SK-N-SH treated with all-trans-retinoic acid at 6 μM for 48 hours (cell line): ENCODE results near the gene NFAM1.

Experiments
- ATAC-seq: fragments of 200-7000 bp; cut with Tn5 transposase; 3 replicates; pipeline ENCODE4 v1.9.1; 2020; ENCODE audit warnings: mild to moderate bottlenecking, moderate library complexity
- ARNTL ChIP-seq: fragments of 450-650 bp; formaldehyde crosslinking; IDR thresholded peaks from 2 replicates; pipeline ENCODE4 v1.5.0; 2020; ENCODE audit warnings: low read depth, mild to moderate bottlenecking, moderate library complexity, borderline replicate concordance
- BACH2 ChIP-seq: fragments of 250-450 bp; sonication (Bioruptor Pico); IDR thresholded peaks from 2 replicates; pipeline ENCODE4 v1.9.0; 2021; ENCODE audit warnings: mild to moderate bottlenecking, borderline replicate concordance
- ESRRG ChIP-seq: fragments of 250-450 bp; sonication (Bioruptor Pico); IDR thresholded peaks from 2 replicates; pipeline ENCODE4 v1.6.1; 2021; ENCODE audit warnings: mild to moderate bottlenecking
- GLIS3 ChIP-seq: fragments of 250-450 bp; sonication (Bioruptor Pico); IDR thresholded peaks from 2 replicates; pipeline ENCODE4 v1.5.0; 2020; ENCODE audit warnings: mild to moderate bottlenecking, moderate library complexity
- ISL1 ChIP-seq: fragments of 250-450 bp; sonication (Bioruptor Pico); IDR thresholded peaks from 2 replicates; pipeline ENCODE4 v2.1.2; 2022; ENCODE audit warnings: mild to moderate bottlenecking, moderate library complexity
- OSR1 ChIP-seq: fragments of 250-450 bp; sonication (Bioruptor Pico); IDR thresholded peaks from 2 replicates; pipeline ENCODE4 v1.8.0; 2022; ENCODE audit warnings: moderate library complexity, mild to moderate bottlenecking, inconsistent platforms
- PPARA ChIP-seq: fragments of 250-450 bp; sonication (Bioruptor Pico); IDR thresholded peaks from 2 replicates; pipeline ENCODE4 v1.5.0; 2020; ENCODE audit warnings: mild to moderate bottlenecking, borderline replicate concordance
- RARB ChIP-seq: fragments of 250-450 bp; sonication (Bioruptor Pico); IDR thresholded peaks from 2 replicates; pipeline ENCODE4 v1.8.0; 2021; ENCODE audit warnings: mild to moderate bottlenecking, moderate library complexity
- SNAI2 ChIP-seq: fragments of 250-450 bp; sonication (Bioruptor Pico); IDR thresholded peaks from 2 replicates; pipeline ENCODE4 v1.5.0; 2020; ENCODE audit warnings: mild to moderate bottlenecking, moderate library complexity
- TCF4 ChIP-seq: fragments of 250-450 bp; sonication (Bioruptor Pico); IDR thresholded peaks from 2 replicates; pipeline ENCODE4 v1.8.0; 2021; ENCODE audit warnings: mild to moderate bottlenecking, moderate library complexity, borderline replicate concordance
- TOX ChIP-seq: fragments of 250-450 bp; sonication (Bioruptor Pico); IDR thresholded peaks from 2 replicates; pipeline ENCODE4 v1.8.0; 2021; ENCODE audit warnings: mild to moderate bottlenecking, moderate library complexity, borderline replicate concordance
- ZFP3 ChIP-seq: fragments of 250-450 bp; sonication (Bioruptor Pico); IDR thresholded peaks from 2 replicates; pipeline ENCODE4 v1.5.0; 2020; ENCODE audit warnings: mild to moderate bottlenecking, moderate library complexity
- ZFP30 ChIP-seq: fragments of 450-650 bp; formaldehyde crosslinking; IDR thresholded peaks from 2 replicates; pipeline ENCODE4 v1.5.0; 2022; ENCODE audit warnings: mild to moderate bottlenecking, moderate library complexity
- ZNF70 ChIP-seq: fragments of 450-650 bp; formaldehyde crosslinking; IDR thresholded peaks from 2 replicates; pipeline ENCODE4 v1.5.0; 2020; ENCODE audit warnings: mild to moderate bottlenecking, moderate library complexity
- ZNF8 ChIP-seq: fragments of 450-650 bp; formaldehyde crosslinking; IDR thresholded peaks from 2 replicates; pipeline ENCODE4 v1.5.0; 2020; ENCODE audit warnings: mild to moderate bottlenecking, moderate library complexity
- TF ChIP-seq, protein P1 (sequence below): fragments of 250-450 bp; sonication (Bioruptor Pico); IDR thresholded peaks from 2 replicates; pipeline ENCODE4 v1.8.0; 2021; ENCODE audit warnings: low read depth, mild to moderate bottlenecking, moderate library complexity, borderline replicate concordance
- TF ChIP-seq, protein P2 (sequence below): fragments of 250-450 bp; sonication (Bioruptor Pico); IDR thresholded peaks from 2 replicates; pipeline ENCODE4 v1.5.1; 2021; ENCODE audit warnings: mild to moderate bottlenecking, moderate library complexity
- TF ChIP-seq, protein P3 (sequence below): fragments of 250-450 bp; sonication (Bioruptor Pico); IDR thresholded peaks from 2 replicates; pipeline ENCODE4 v1.8.0; 2020; ENCODE audit warnings: mild to moderate bottlenecking, moderate library complexity, borderline replicate concordance
- TF ChIP-seq, protein P4 (sequence below): fragments of 250-450 bp; sonication (Bioruptor Pico); IDR thresholded peaks from 2 replicates; pipeline ENCODE4 v1.5.1; 2020; ENCODE audit warnings: low read depth, mild to moderate bottlenecking, moderate library complexity
- TF ChIP-seq, protein P5 (sequence below): fragments of 250-450 bp; sonication (Bioruptor Pico); IDR thresholded peaks from 2 replicates; pipeline ENCODE4 v1.5.0; 2020; ENCODE audit warnings: mild to moderate bottlenecking, moderate library complexity

Gene NFAM1

DNA sequence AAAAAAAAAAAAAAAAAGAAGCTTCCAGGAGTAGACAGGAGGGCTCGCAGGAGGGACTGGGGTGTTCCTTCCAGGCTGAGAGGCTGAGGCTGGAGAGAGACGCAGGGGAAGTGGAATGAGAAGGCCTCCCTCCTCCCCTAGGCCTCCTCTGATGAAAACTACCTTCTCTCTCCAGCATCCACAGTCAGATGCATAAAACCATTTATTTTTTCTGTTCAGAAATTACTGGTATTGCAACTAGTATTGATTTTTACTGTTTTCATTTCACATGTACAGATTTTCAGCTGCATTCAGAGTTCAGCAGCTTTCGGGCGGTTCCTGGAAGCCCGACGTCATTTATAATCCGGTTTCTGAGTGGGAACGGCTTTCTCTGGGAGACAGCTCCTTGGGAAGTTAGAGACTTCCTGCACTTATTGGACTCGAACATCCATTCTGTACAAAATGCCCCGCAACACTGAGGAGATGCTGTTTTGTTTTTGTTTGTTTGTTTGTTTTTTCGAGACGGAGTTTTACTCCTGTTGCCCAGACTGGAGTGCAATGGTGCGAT lies 6.9 kb upstream of the NFAM1 start (continued):
- no peak for TF ChIP-seq BACH2 (CRISPR knock-in tag)
- no peak for TF ChIP-seq ZFP3 (CRISPR knock-in tag)
- no peak for TF ChIP-seq ESRRG
- TF ChIP-seq, protein P1, sequence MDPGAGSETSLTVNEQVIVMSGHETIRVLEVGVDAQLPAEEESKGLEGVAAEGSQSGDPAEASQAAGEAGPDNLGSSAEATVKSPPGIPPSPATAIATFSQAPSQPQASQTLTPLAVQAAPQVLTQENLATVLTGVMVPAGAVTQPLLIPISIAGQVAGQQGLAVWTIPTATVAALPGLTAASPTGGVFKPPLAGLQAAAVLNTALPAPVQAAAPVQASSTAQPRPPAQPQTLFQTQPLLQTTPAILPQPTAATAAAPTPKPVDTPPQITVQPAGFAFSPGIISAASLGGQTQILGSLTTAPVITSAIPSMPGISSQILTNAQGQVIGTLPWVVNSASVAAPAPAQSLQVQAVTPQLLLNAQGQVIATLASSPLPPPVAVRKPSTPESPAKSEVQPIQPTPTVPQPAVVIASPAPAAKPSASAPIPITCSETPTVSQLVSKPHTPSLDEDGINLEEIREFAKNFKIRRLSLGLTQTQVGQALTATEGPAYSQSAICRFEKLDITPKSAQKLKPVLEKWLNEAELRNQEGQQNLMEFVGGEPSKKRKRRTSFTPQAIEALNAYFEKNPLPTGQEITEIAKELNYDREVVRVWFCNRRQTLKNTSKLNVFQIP (CRISPR knock-in tag) = no peak
- no peak for TF ChIP-seq ARNTL (CRISPR knock-in tag)

DNA sequence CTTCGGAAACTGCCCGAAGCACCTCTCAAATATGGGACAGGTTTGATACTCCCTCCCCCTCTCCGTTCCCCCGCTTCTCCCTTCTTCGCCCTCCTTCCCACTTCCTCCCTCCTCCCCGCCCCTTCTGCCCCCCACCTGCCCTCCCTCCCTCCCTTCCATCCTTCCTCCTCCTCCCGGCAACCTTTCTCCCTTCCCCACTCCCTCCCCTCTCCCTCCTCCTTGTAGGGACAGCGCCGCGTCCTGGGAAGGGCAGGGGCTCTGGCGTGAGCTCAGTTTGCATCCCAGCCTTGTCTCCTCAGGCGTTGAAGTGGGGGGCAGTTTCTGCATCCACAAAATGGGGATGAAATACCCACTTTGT lies 6.1 kb upstream of the NFAM1 start:
- TF ChIP-seq ZFP30 (CRISPR knock-in tag) (no peak), ZNF8 (CRISPR knock-in tag) (no peak), ARNTL (CRISPR knock-in tag) (no peak)
- TF ChIP-seq, protein P2, sequence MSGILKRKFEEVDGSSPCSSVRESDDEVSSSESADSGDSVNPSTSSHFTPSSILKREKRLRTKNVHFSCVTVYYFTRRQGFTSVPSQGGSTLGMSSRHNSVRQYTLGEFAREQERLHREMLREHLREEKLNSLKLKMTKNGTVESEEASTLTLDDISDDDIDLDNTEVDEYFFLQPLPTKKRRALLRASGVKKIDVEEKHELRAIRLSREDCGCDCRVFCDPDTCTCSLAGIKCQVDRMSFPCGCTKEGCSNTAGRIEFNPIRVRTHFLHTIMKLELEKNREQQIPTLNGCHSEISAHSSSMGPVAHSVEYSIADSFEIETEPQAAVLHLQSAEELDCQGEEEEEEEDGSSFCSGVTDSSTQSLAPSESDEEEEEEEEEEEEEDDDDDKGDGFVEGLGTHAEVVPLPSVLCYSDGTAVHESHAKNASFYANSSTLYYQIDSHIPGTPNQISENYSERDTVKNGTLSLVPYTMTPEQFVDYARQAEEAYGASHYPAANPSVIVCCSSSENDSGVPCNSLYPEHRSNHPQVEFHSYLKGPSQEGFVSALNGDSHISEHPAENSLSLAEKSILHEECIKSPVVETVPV = no peak
- ATAC-seq = no peak

DNA sequence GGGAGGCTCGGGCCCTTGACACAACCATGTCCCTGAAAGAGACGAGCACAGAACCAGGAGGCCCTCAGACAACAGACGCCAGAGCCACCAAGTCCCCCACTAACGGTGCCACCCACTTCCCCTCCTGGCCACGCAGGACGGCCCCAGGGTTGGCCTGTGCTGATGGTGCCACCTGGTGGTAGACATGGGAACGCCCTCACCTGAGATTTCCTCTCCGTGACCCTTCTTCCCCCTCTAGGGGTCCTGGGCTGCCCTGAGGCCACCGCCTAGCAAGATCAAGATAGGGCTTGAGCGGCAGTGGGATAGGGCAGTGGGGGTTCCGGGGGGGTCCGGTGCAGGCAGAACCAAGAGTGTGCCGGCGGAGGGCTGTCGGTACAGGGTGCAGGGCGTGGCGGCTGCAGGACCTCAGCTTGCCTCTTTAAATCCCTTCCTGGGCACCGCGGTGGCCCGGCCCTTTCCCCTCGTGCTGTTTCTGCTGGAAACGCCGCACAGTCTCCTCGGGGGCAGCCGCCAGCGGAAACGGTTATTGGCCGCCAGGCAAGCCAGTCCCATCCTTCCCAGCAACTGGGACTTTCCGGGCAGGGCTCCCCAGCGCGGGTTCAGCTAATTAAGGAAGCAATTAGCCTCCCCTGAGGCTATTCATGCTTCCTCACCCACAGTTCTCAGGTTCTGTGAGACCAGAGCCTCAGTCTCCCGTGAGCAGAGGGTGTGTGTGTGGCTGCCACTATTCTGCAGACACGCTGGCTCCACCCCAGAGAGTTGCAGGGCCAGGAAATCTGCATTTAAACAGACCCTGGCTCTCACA lies 5.5 kb upstream of the NFAM1 start:
- TF ChIP-seq, protein P1 (CRISPR knock-in tag) = no peak
- TF ChIP-seq, protein P2 = no peak
- no peak for TF ChIP-seq RARB
- TF ChIP-seq SNAI2 = no peak
- TF ChIP-seq ESRRG = no peak
- TF ChIP-seq, protein P3, sequence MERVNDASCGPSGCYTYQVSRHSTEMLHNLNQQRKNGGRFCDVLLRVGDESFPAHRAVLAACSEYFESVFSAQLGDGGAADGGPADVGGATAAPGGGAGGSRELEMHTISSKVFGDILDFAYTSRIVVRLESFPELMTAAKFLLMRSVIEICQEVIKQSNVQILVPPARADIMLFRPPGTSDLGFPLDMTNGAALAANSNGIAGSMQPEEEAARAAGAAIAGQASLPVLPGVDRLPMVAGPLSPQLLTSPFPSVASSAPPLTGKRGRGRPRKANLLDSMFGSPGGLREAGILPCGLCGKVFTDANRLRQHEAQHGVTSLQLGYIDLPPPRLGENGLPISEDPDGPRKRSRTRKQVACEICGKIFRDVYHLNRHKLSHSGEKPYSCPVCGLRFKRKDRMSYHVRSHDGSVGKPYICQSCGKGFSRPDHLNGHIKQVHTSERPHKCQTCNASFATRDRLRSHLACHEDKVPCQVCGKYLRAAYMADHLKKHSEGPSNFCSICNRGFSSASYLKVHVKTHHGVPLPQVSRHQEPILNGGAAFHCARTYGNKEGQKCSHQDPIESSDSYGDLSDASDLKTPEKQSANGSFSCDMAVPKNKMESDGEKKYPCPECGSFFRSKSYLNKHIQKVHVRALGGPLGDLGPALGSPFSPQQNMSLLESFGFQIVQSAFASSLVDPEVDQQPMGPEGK = no peak
- no peak for TF ChIP-seq TCF4 (CRISPR knock-in tag)
- no peak for TF ChIP-seq ZFP30 (CRISPR knock-in tag)
- no peak for TF ChIP-seq TOX (CRISPR knock-in tag)
- no peak for TF ChIP-seq ZNF70 (CRISPR knock-in tag)
- no peak for TF ChIP-seq ZFP3 (CRISPR knock-in tag)
- TF ChIP-seq, protein P4, sequence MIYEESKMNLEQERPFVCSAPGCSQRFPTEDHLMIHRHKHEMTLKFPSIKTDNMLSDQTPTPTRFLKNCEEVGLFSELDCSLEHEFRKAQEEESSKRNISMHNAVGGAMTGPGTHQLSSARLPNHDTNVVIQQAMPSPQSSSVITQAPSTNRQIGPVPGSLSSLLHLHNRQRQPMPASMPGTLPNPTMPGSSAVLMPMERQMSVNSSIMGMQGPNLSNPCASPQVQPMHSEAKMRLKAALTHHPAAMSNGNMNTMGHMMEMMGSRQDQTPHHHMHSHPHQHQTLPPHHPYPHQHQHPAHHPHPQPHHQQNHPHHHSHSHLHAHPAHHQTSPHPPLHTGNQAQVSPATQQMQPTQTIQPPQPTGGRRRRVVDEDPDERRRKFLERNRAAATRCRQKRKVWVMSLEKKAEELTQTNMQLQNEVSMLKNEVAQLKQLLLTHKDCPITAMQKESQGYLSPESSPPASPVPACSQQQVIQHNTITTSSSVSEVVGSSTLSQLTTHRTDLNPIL (CRISPR knock-in tag) = no peak
- TF ChIP-seq PPARA (CRISPR knock-in tag) = no peak
- TF ChIP-seq BACH2 (CRISPR knock-in tag) = no peak
- TF ChIP-seq OSR1 (CRISPR knock-in tag) = no peak
- TF ChIP-seq GLIS3 = no peak
- no peak for TF ChIP-seq ISL1 (CRISPR knock-in tag)
- TF ChIP-seq, protein P5, sequence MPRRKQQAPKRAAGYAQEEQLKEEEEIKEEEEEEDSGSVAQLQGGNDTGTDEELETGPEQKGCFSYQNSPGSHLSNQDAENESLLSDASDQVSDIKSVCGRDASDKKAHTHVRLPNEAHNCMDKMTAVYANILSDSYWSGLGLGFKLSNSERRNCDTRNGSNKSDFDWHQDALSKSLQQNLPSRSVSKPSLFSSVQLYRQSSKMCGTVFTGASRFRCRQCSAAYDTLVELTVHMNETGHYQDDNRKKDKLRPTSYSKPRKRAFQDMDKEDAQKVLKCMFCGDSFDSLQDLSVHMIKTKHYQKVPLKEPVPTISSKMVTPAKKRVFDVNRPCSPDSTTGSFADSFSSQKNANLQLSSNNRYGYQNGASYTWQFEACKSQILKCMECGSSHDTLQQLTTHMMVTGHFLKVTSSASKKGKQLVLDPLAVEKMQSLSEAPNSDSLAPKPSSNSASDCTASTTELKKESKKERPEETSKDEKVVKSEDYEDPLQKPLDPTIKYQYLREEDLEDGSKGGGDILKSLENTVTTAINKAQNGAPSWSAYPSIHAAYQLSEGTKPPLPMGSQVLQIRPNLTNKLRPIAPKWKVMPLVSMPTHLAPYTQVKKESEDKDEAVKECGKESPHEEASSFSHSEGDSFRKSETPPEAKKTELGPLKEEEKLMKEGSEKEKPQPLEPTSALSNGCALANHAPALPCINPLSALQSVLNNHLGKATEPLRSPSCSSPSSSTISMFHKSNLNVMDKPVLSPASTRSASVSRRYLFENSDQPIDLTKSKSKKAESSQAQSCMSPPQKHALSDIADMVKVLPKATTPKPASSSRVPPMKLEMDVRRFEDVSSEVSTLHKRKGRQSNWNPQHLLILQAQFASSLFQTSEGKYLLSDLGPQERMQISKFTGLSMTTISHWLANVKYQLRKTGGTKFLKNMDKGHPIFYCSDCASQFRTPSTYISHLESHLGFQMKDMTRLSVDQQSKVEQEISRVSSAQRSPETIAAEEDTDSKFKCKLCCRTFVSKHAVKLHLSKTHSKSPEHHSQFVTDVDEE (CRISPR knock-in tag) = no peak
- TF ChIP-seq, all 23 proteins: peak for 0
- peak; percentile 90 for ATAC-seq
